Peyer's patch (tissue), 4 donors: ENCODE results near the gene ZNF799.
"Not testable (repeated sequence)": the region's sequence is repeated elsewhere in the genome, so short reads cannot be mapped to it uniquely, and the experiment has no call there.

Experiments
- CTCF ChIP-seq, 6 experiments: fragments of 450-650 bp in 4 of 6; fragments of 200-600 bp in 2 of 6; sonication (generic) in 1 of 6; IDR thresholded peaks; one replicate each; pipeline ENCODE4 v1.5.1; 2017 to 2019; ENCODE audit warnings: antibody characterized with exemption in 6 of 6, mild to moderate bottlenecking in 3 of 6, moderate library complexity in 1 of 6
- POLR2A ChIP-seq, 2 donors: fragments of 450-650 bp; IDR thresholded peaks; one replicate each; pipeline ENCODE4 v1.5.1; 2017; ENCODE audit warnings: antibody characterized with exemption in 2 of 2, mild to moderate bottlenecking in 2 of 2, moderate library complexity in 2 of 2

- not testable (repeated sequence) for TF ChIP-seq CTCF (IDR thresholded peaks at IDR 0.05)
- peak in 1 of 2 donors; percentile 29 for TF ChIP-seq POLR2A (IDR thresholded peaks at IDR 0.05)
Measured at GRCh38 chr19:12439686-12440540, 38.8 kb upstream of the ZNF799 start.
